Body of pancreas (tissue), 4 donors: ENCODE measurements around the gene TRAPPC11. TPM values are rescaled to one million over a fixed set of nuclear protein-coding genes. Genes with fewer than 3 reads are reported as not detected.
"Not testable (repeated sequence)": the region's sequence is repeated elsewhere in the genome, so short reads cannot be mapped to it uniquely, and the experiment has no call there.

ENCODE experiments used
- ATAC-seq: fragments of 150-250 bp; one replicate; pipeline ENCODE4 v1.9.1; 2016
- DNase-seq, 4 donors: peaks; one replicate each; pipeline ENCODE4 v3.0.0-alpha.2; 2019
- H3K27ac ChIP-seq, 4 donors: fragments of 200-600 bp; sonication (generic); 1 replicate in 3 of 4; 2 replicates in 1 of 4; pipeline versions ENCODE4 v1.5.1 to v1.6.1; 2016 to 2019; ENCODE audit warnings: mild to moderate bottlenecking in 1 of 4, mixed read lengths in 1 of 4, moderate library complexity in 1 of 4
- H3K27me3 ChIP-seq, 2 donors: fragments of 200-600 bp; sonication (generic); one replicate each; pipeline ENCODE4 v1.6.0; 2016; ENCODE audit warnings: mild to moderate bottlenecking in 1 of 2
- H3K36me3 ChIP-seq, 2 donors: fragments of 200-600 bp; sonication (generic); replicated peaks in 1 of 2; 2 replicates each; pipeline ENCODE4 v1.5.1; 2016; ENCODE audit warnings: low read depth in 2 of 2; ENCODE audit not compliant: insufficient read depth in 1 of 2
- H3K4me1 ChIP-seq: fragments of 200-600 bp; sonication (generic); one replicate; pipeline ENCODE4 v1.6.0; 2016
- H3K4me3 ChIP-seq, 2 donors: fragments of 200-600 bp; sonication (generic); 1 replicate in 1 of 2; 2 replicates in 1 of 2; pipeline ENCODE4 v1.5.1; 2016 to 2019
- H3K9me3 ChIP-seq, 3 donors: fragments of 200-600 bp; sonication (generic); 1 replicate in 2 of 3; 2 replicates in 1 of 3; pipeline ENCODE4 v1.5.1; 2016
- CTCF ChIP-seq, 7 experiments: fragments of 450-650 bp in 4 of 7; fragments of 200-600 bp in 3 of 7; sonication (generic) in 3 of 7; IDR thresholded peaks; one replicate each; pipeline ENCODE4 v1.5.1; 2016 to 2019; ENCODE audit warnings: antibody characterized with exemption in 7 of 7
- POLR2A ChIP-seq, 3 donors: fragments of 450-650 bp; IDR thresholded peaks; one replicate each; pipeline ENCODE4 v1.6.1; 2016; ENCODE audit warnings: antibody characterized with exemption in 3 of 3, mild to moderate bottlenecking in 2 of 3
- WGBS, 2 donors: methylation state at CpG; one replicate each; pipeline ENCODE4 v1.1.5; 2017; 5-methylcytosine and 5-hydroxymethylcytosine counted together
- intact Hi-C: fragments of 100-400 bp; cut with DNase I; formaldehyde crosslinking; loops from one replicate; pipeline ENCODE4 v1.15.1; 2023
- total RNA-seq, 2 donors: library from RNA; depleted of rRNA; stranded (reverse); fragments of >200 nt; gene quantifications; one replicate each; pipeline ENCODE4 v1.1.0, GENCODE V29; 2016

Gene TRAPPC11
- total RNA-seq, 2 donors from 2014 or later = 22.6 to 107 TPM

- no peak for TF ChIP-seq CTCF (IDR thresholded peaks at IDR 0.05)
- no peak for TF ChIP-seq POLR2A (IDR thresholded peaks at IDR 0.05)
- DNase-seq (no peak), ATAC-seq (no peak)
- H3K36me3 ChIP-seq = no peaks in the 10 kb centered on the region
- WGBS, 2 donors = 50 to 54% methylated on average over 1 of the region's 1 CpG
- intact Hi-C loops = no loop called here
- H3K27ac ChIP-seq = peak overlapping the region in 1 of 4 donors; percentile 81
- H3K4me3 ChIP-seq = no peak overlapping the region
- no peaks in the 10 kb centered on the region for H3K27me3 ChIP-seq
- H3K4me1 ChIP-seq = peaks cover 55% of the 10 kb centered on the region
- no peaks in the 10 kb centered on the region for H3K9me3 ChIP-seq
Measured at GRCh38 chr4:183621875-183622274, 37.2 kb upstream of the TRAPPC11 start.

GRCh38 chr4:183624548-183624947 lies 34.5 kb upstream of the TRAPPC11 start:
- ATAC-seq = no peak
- Histone ChIP-seq H3K9me3 (no peaks in the 10 kb centered on the region), H3K4me3 (no peak overlapping the region), H3K4me1 (peaks cover 29% of the 10 kb centered on the region), H3K27me3 (no peaks in the 10 kb centered on the region), H3K36me3 (no peaks in the 10 kb centered on the region), H3K27ac (no peak overlapping the region)
- 87 to 90% methylated on average over 6 of the region's 6 CpGs for WGBS, 2 donors
- intact Hi-C loops = no loop called here
- DNase-seq = no peak
- no peak for TF ChIP-seq POLR2A (IDR thresholded peaks at IDR 0.05)
- TF ChIP-seq CTCF (IDR thresholded peaks at IDR 0.05) = no peak

- no peaks in the 10 kb centered on the region for H3K36me3 ChIP-seq
- ATAC-seq (no peak), DNase-seq (peak in 1 of 4 donors; percentile 12)
- 69 to 71% methylated on average over 6 of the region's 6 CpGs for WGBS, 2 donors
- intact Hi-C loops = no loop called here
- no peaks in the 10 kb centered on the region for H3K27me3 ChIP-seq
- H3K9me3 ChIP-seq = no peaks in the 10 kb centered on the region
- no peak overlapping the region for H3K4me3 ChIP-seq
- H3K27ac ChIP-seq = peak overlapping the region in 1 of 4 donors; percentile 15
- H3K4me1 ChIP-seq = peaks cover 13% of the 10 kb centered on the region
- TF ChIP-seq CTCF (IDR thresholded peaks at IDR 0.05) (no peak), POLR2A (IDR thresholded peaks at IDR 0.05) (no peak)
Measured at GRCh38 chr4:183626168-183626567, 32.9 kb upstream of the TRAPPC11 start.

GRCh38 chr4:183627286-183627685 lies 31.8 kb upstream of the TRAPPC11 start:
- H3K4me1 ChIP-seq = peaks cover 15% of the 10 kb centered on the region
- DNase-seq, H3K4me3 ChIP-seq, H3K9me3 ChIP-seq, intact Hi-C loops, H3K36me3 ChIP-seq, ATAC-seq, H3K27me3 ChIP-seq, H3K27ac ChIP-seq: not testable (repeated sequence)
- 87 to 89% methylated on average over 5 of the region's 5 CpGs for WGBS, 2 donors

GRCh38 chr4:183627979-183628588 lies 31.0 kb upstream of the TRAPPC11 start:
- intact Hi-C loops = no loop called here
- Histone ChIP-seq H3K27ac (no peak overlapping the region), H3K4me1 (peaks cover 12% of the 10 kb centered on the region), H3K36me3 (no peaks in the 10 kb centered on the region), H3K4me3 (no peak overlapping the region), H3K9me3 (no peaks in the 10 kb centered on the region), H3K27me3 (no peaks in the 10 kb centered on the region)
- TF ChIP-seq CTCF (IDR thresholded peaks at IDR 0.05) = no peak
- no peak for TF ChIP-seq POLR2A (IDR thresholded peaks at IDR 0.05)
- DNase-seq = no peak
- 69 to 82% methylated on average over 9 to 12 of the region's 12 CpGs for WGBS, 2 donors
- ATAC-seq = no peak
